ENCODE results near the gene ZNG1F. TPM values are rescaled to one million over a fixed set of nuclear protein-coding genes. Genes with fewer than 3 reads are reported as not detected.
"Not testable (repeated sequence)": the region's sequence is repeated elsewhere in the genome, so short reads cannot be mapped to it uniquely, and the experiment has no call there.

Gene ZNG1F
- total and polyA plus RNA-seq, 2 of the 13 experiments (the other 11 are each of a cell fraction or from before 2014, with no cell fraction given) = 12.7 to 20.9 TPM

DNA sequence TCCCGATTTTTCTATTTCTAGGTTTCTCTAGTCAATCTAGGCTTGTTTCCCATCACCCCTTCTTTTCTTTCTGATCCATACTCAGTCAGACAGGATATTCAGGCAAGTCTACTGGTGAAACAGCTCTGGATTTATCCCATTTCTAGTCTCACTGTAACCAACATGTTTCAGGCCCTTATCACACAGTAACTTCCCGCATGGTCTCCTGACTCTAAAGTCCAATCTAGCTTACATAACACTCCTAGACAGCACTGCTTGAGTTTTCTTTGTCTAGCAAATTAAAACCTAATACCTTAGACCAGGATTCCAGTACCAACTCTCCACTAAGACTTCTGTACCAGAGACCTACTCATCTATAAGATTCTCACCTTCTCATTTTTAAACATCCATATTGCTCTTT is 47.2 kb downstream of the ZNG1F start:
- intact Hi-C loops (cut with micrococcal nuclease; ENCODE audit: unreplicated experiment); H3K4me2 ChIP-seq (ENCODE audit: low read depth, low read length); H3K36me3 ChIP-seq (replicated peaks in 1 of 2; ENCODE audit: control insufficient read depth in 1 of 2, insufficient read depth in 2 of 2, low read length in 2 of 2); H4K20me1 ChIP-seq (ENCODE audit: insufficient read depth, low read length); H3K4me3 ChIP-seq (replicated peaks in 1 of 3; ENCODE audit: insufficient read depth in 1 of 3, low read depth in 2 of 3, low read length in 3 of 3); in situ Hi-C loops (cut with HindIII; ENCODE audit: extremely low pct_ligation_motif_present, low pct_unique_long_range_greater_than_20kb); CTCF ChIA-PET (ENCODE audit: low intra/inter-chr PET ratio, low total read pairs); H3K9me3 ChIP-seq (ENCODE audit: low read length); H3K4me1 ChIP-seq (ENCODE audit: insufficient read depth, low read length); DNase-seq (ENCODE audit: low spot score); BruUV-seq (replicated peaks); H3K27me3 ChIP-seq (ENCODE audit: control insufficient read depth in 1 of 2, insufficient read depth in 2 of 2, low read length in 2 of 2); POLR2A ChIA-PET; ATAC-seq; FAIRE-seq; H3K27ac ChIP-seq (ENCODE audit: extremely low read length, insufficient read depth, low read length); H3K79me2 ChIP-seq (ENCODE audit: insufficient read depth, low read length); H2AFZ ChIP-seq (ENCODE audit: low read length); H3K9ac ChIP-seq (ENCODE audit: insufficient read depth, low read depth, low read length): not testable (repeated sequence)
- WGBS (ENCODE audit: low lambda C conversion rate) = 63% methylated on average over 2 of the region's 2 CpGs
- TF ChIP-seq HNF4A (CRISPR knock-in tag; IDR thresholded peaks at IDR 0.05) = peak; percentile 58
- TF ChIP-seq BCL6 (CRISPR knock-in tag; IDR thresholded peaks at IDR 0.05) = peak; percentile 64

DNA sequence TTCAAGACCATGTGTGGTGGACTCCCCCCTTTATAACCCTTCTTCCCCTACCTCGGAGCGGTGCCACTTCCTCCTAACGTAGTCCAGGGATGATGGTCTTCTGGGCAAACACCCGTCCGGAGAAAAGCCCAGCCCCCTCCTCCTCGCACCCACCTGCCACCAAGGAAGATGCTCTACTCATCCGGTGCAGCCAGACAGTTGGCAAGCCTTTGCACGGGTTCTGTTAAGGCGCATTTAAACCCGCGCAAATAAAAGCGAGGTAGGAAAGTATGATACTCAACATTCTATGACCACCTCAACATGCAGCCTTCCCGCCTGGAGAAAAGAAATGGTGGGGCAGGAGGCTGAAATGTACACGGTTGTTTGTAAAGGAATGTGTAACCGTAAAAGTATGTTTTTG is 60.5 kb downstream of the ZNG1F start, which contains the start of gene FOXD4L6:
Gene FOXD4L6, minus strand, starts transcription at position 101 of the 400 bp plus-strand sequence. CDS start 298 bp downstream, outside the sequence.
- H3K27ac ChIP-seq (ENCODE audit: extremely low read length, insufficient read depth, low read length); H3K27me3 ChIP-seq (ENCODE audit: control insufficient read depth in 1 of 2, insufficient read depth in 2 of 2, low read length in 2 of 2); H3K9me3 ChIP-seq (ENCODE audit: low read length); H2AFZ ChIP-seq (ENCODE audit: low read length); H3K36me3 ChIP-seq (replicated peaks in 1 of 2; ENCODE audit: control insufficient read depth in 1 of 2, insufficient read depth in 2 of 2, low read length in 2 of 2); H3K9ac ChIP-seq (ENCODE audit: insufficient read depth, low read depth, low read length); FAIRE-seq; CTCF ChIA-PET (ENCODE audit: low intra/inter-chr PET ratio, low total read pairs); H3K4me1 ChIP-seq (ENCODE audit: insufficient read depth, low read length); H3K4me2 ChIP-seq (ENCODE audit: low read depth, low read length); H4K20me1 ChIP-seq (ENCODE audit: insufficient read depth, low read length); H3K4me3 ChIP-seq (replicated peaks in 1 of 3; ENCODE audit: insufficient read depth in 1 of 3, low read depth in 2 of 3, low read length in 3 of 3); BruUV-seq (replicated peaks); ATAC-seq; intact Hi-C loops (cut with micrococcal nuclease; ENCODE audit: unreplicated experiment); in situ Hi-C loops (cut with HindIII; ENCODE audit: extremely low pct_ligation_motif_present, low pct_unique_long_range_greater_than_20kb); H3K79me2 ChIP-seq (ENCODE audit: insufficient read depth, low read length); DNase-seq (ENCODE audit: low spot score); POLR2A ChIA-PET: not testable (repeated sequence)
- WGBS (ENCODE audit: low lambda C conversion rate) = 100% methylated on average over 1 of the region's 15 CpGs

DNA sequence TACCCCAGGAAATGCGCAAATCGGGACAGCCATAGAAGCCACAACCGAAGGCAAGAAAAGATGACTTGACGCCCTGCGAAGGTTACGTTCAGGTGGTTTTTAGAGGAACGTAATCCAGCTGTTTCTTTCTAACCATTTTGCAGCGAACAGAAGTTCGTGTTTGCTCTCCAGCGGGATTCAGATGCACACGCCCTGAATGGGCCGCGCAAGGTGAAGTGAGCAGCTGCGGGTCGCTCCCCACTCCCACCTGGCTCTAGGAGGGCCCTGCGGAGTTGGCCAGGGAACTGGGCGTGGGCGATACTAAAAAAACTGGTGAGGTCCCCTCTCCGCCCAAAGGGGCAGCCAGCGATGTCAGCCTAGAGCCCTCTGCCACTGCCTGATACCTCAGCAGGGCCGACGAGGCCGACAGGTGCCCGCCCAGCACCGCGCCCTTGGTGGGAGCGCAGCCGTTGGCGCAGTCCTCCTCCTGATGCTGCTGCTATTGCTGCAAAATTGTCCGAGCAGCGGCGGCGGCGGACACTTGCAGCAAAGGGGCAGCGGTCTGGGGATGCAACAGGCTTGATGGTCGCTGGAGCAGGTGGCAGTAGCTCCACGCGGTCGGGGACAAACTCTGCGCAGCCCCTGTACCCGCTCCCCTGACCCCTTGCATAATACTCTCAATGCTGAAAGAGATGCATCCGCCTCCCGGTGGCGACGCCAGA is 62.2 kb downstream of the ZNG1F start:
- in situ Hi-C loops (cut with HindIII; ENCODE audit: extremely low pct_ligation_motif_present, low pct_unique_long_range_greater_than_20kb); DNase-seq (ENCODE audit: low spot score); FAIRE-seq; H3K4me2 ChIP-seq (ENCODE audit: low read depth, low read length); H3K9ac ChIP-seq (ENCODE audit: insufficient read depth, low read depth, low read length); POLR2A ChIA-PET; BruUV-seq (replicated peaks); H2AFZ ChIP-seq (ENCODE audit: low read length); H3K79me2 ChIP-seq (ENCODE audit: insufficient read depth, low read length); H3K27me3 ChIP-seq (ENCODE audit: control insufficient read depth in 1 of 2, insufficient read depth in 2 of 2, low read length in 2 of 2); H3K4me1 ChIP-seq (ENCODE audit: insufficient read depth, low read length); intact Hi-C loops (cut with micrococcal nuclease; ENCODE audit: unreplicated experiment); H4K20me1 ChIP-seq (ENCODE audit: insufficient read depth, low read length); H3K9me3 ChIP-seq (ENCODE audit: low read length); CTCF ChIA-PET (ENCODE audit: low intra/inter-chr PET ratio, low total read pairs); H3K36me3 ChIP-seq (replicated peaks in 1 of 2; ENCODE audit: control insufficient read depth in 1 of 2, insufficient read depth in 2 of 2, low read length in 2 of 2); H3K27ac ChIP-seq (ENCODE audit: extremely low read length, insufficient read depth, low read length); ATAC-seq; H3K4me3 ChIP-seq (replicated peaks in 1 of 3; ENCODE audit: insufficient read depth in 1 of 3, low read depth in 2 of 3, low read length in 3 of 3): not testable (repeated sequence)
- WGBS (ENCODE audit: low lambda C conversion rate) = 89% methylated on average over 10 of the region's 45 CpGs

DNA sequence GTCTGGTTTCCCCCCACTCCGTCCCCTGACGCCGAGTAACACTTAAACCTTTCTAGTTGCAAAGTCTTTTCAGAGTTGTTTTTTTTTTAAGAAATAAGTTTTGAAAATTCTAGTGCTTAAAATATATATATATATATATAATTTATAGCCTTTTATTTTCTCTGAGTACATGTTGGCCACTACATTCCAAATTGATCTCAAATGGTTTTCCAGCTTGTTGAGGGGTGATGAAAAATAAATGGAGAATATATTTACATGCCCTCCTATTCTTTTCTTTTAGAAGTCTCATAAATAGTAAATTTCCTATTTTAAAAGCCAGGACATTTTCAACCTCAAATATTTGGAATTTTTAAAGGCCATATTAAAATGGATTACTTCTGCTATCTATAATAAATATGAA is 63.2 kb downstream of the ZNG1F start:
- H3K4me3 ChIP-seq (replicated peaks in 1 of 3; ENCODE audit: insufficient read depth in 1 of 3, low read depth in 2 of 3, low read length in 3 of 3); DNase-seq (ENCODE audit: low spot score); H3K9ac ChIP-seq (ENCODE audit: insufficient read depth, low read depth, low read length); H3K79me2 ChIP-seq (ENCODE audit: insufficient read depth, low read length); in situ Hi-C loops (cut with HindIII; ENCODE audit: extremely low pct_ligation_motif_present, low pct_unique_long_range_greater_than_20kb); intact Hi-C loops (cut with micrococcal nuclease; ENCODE audit: unreplicated experiment); CTCF ChIA-PET (ENCODE audit: low intra/inter-chr PET ratio, low total read pairs); BruUV-seq (replicated peaks); FAIRE-seq; POLR2A ChIA-PET; H3K9me3 ChIP-seq (ENCODE audit: low read length); H4K20me1 ChIP-seq (ENCODE audit: insufficient read depth, low read length); H3K27ac ChIP-seq (ENCODE audit: extremely low read length, insufficient read depth, low read length); H3K4me1 ChIP-seq (ENCODE audit: insufficient read depth, low read length); ATAC-seq; H3K27me3 ChIP-seq (ENCODE audit: control insufficient read depth in 1 of 2, insufficient read depth in 2 of 2, low read length in 2 of 2); H3K36me3 ChIP-seq (replicated peaks in 1 of 2; ENCODE audit: control insufficient read depth in 1 of 2, insufficient read depth in 2 of 2, low read length in 2 of 2); H3K4me2 ChIP-seq (ENCODE audit: low read depth, low read length); H2AFZ ChIP-seq (ENCODE audit: low read length): not testable (repeated sequence)
- WGBS (ENCODE audit: low lambda C conversion rate) = 92% methylated on average over 3 of the region's 3 CpGs

Data from HepG2 (cell line).